C4-2B (cell line): Measurements from ENCODE around the gene DEGS1.

ENCODE experiments used
- CTCF ChIP-seq: fragments of 450-650 bp; conservative IDR thresholded peaks from 2 replicates; pipeline ENCODE4 v1.5.1; 2017; ENCODE audit warnings: mild to moderate bottlenecking
- ZFX ChIP-seq: fragments of 450-650 bp; IDR thresholded peaks from 2 replicates; pipeline ENCODE4 v1.6.1; 2017

- TF ChIP-seq CTCF (no peak), ZFX (no peak)
Measured at GRCh38 chr1:224178894-224179293, 4.1 kb upstream of the DEGS1 start.
